Stimulated activated CD8-positive, alpha-beta memory T cell treated with anti-CD3 and anti-CD28 coated beads, Interleukin-2, amount 100 ng/mL, for 48 hours (primary cell): ENCODE results near the gene STRN3.
"Not testable (repeated sequence)": the region's sequence is repeated elsewhere in the genome, so short reads cannot be mapped to it uniquely, and the experiment has no call there.

Experiments used
- DNase-seq, 2 donors: peaks; one replicate each; pipeline ENCODE4 v3.0.0-alpha.2; 2020; ENCODE audit warnings: low read depth in 2 of 2

Gene STRN3

GRCh38 chr14:30971586-30971985 is 54.6 kb downstream of the STRN3 start:
- DNase-seq: no peak

- peak; percentile 10 to 26 for DNase-seq
Measured at GRCh38 chr14:30969796-30970195, 56.4 kb downstream of the STRN3 start.

- not testable (repeated sequence) for DNase-seq
Measured at GRCh38 chr14:30967364-30968098, 58.6 kb downstream of the STRN3 start.

- DNase-seq: no peak
Measured at GRCh38 chr14:30966415-30967363, 59.5 kb downstream of the STRN3 start.

GRCh38 chr14:30965861-30966260 is 60.3 kb downstream of the STRN3 start:
- DNase-seq: not testable (repeated sequence)

GRCh38 chr14:30962537-30962936 is 63.6 kb downstream of the STRN3 start:
- not testable (repeated sequence) for DNase-seq

GRCh38 chr14:30961330-30961729 is 64.8 kb downstream of the STRN3 start:
- DNase-seq: no peak

- no peak for DNase-seq
Measured at GRCh38 chr14:30960216-30960615, 66.0 kb downstream of the STRN3 start.

- no peak for DNase-seq
Measured at GRCh38 chr14:30958555-30959407, 67.4 kb downstream of the STRN3 start.

- DNase-seq: no peak
Measured at GRCh38 chr14:30957813-30958370, 68.3 kb downstream of the STRN3 start.

GRCh38 chr14:30949651-30950050 is 76.5 kb downstream of the STRN3 start:
- no peak for DNase-seq

- DNase-seq: no peak
Measured at GRCh38 chr14:30943694-30944093, 82.5 kb downstream of the STRN3 start.

GRCh38 chr14:30940886-30941285 is 85.3 kb downstream of the STRN3 start:
- DNase-seq: no peak

- no peak for DNase-seq
Measured at GRCh38 chr14:30938617-30939016, 87.6 kb downstream of the STRN3 start.

GRCh38 chr14:30935445-30935844 is 90.7 kb downstream of the STRN3 start:
- no peak for DNase-seq

- not testable (repeated sequence) for DNase-seq
Measured at GRCh38 chr14:30933937-30934336, 92.2 kb downstream of the STRN3 start.

GRCh38 chr14:30928462-30928861 is 97.7 kb downstream of the STRN3 start:
- no peak for DNase-seq

GRCh38 chr14:30925254-30925653 is 100.9 kb downstream of the STRN3 start:
- DNase-seq: no peak

GRCh38 chr14:30921788-30922187 is 104.4 kb downstream of the STRN3 start:
- no peak for DNase-seq

GRCh38 chr14:30921305-30921704 is 104.9 kb downstream of the STRN3 start:
- DNase-seq: no peak

- DNase-seq: no peak
Measured at GRCh38 chr14:30915596-30915995, 110.6 kb downstream of the STRN3 start.

GRCh38 chr14:30914812-30915211 is 111.4 kb downstream of the STRN3 start:
- no peak for DNase-seq
